Left colon (tissue), 2 donors: Measurements from ENCODE around the gene HS1BP3. TPM values are rescaled to one million over a fixed set of nuclear protein-coding genes. Genes with fewer than 3 reads are reported as not detected.

Experiments used
- ATAC-seq: fragments of 200-7000 bp; cut with Tn5 transposase; one replicate; pipeline ENCODE4 v1.9.1; 2020; ENCODE audit warnings: mild to moderate bottlenecking, moderate library complexity
- DNase-seq, 2 donors: peaks; one replicate each; pipeline ENCODE4 v3.0.0-alpha.2; 2020
- intact Hi-C, 2 donors: fragments of 100-400 bp; cut with DNase I in 1 of 2; cut with micrococcal nuclease in 1 of 2; formaldehyde crosslinking; loops; one replicate each; pipeline versions ENCODE4 v1.11.2 to v1.14.0; 2022; cut with DNase I, micrococcal nuclease
- total RNA-seq, 2 donors: library from RNA; stranded (reverse); fragmentation: NEBNext Ultra II Directional; extraction: Animal tissue kit (Norgen Biotek cat#: 25700); gene quantifications; one replicate each; pipeline ENCODE4 v1.2.1, GENCODE V29; 2021
- donor health status: DM: no; HTN: no; CAD: no.
- donor health status: DM: yes; HTN: yes; CAD: no.

The HS1BP3 gene
- total RNA-seq, 2 donors from 2014 or later, result 26.9 to 33.5 TPM

DNA sequence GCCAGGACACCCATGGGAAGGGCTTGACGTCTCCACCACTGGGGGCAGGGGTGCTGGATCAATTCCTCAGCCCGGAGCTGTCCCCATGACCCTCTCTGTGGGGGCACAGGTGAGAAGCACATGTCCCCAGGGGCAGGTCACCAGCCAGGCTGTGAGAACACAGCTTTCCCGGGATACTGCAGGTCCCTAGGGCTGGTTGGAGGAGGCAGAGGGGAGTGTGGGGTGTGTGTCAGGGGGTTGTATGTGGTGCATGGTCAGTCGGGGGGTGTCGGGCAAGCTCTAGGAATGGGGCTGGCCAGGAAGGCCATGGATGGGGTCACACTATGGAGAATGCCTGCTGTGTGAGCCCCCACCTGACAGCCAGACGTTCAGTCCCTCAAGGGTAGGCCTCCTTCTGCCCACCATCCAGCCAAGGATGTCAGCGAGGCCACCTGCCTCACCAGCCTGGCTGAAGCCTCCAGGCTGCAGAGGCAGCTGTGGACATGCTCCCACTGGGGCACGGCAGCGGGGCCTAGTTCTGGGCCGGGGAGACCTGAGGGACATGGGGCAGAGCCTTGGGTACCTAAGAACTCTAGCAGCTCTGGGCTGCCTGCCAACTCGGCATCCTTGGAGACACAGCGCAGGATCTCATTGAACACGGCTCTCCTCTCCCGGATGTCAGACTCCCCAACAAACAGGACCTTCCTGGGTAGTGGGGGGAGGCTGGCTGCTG lies 10.3 kb downstream of the HS1BP3 start:
- intact Hi-C loops, result loop anchor here in 1 of 2 donors (10.0 kb wide), 1 partner anchor 196 kb away; the partner anchor contains the start of gene RHOB
- ATAC-seq (no peak), DNase-seq (peak; percentile 42 to 62)

DNA sequence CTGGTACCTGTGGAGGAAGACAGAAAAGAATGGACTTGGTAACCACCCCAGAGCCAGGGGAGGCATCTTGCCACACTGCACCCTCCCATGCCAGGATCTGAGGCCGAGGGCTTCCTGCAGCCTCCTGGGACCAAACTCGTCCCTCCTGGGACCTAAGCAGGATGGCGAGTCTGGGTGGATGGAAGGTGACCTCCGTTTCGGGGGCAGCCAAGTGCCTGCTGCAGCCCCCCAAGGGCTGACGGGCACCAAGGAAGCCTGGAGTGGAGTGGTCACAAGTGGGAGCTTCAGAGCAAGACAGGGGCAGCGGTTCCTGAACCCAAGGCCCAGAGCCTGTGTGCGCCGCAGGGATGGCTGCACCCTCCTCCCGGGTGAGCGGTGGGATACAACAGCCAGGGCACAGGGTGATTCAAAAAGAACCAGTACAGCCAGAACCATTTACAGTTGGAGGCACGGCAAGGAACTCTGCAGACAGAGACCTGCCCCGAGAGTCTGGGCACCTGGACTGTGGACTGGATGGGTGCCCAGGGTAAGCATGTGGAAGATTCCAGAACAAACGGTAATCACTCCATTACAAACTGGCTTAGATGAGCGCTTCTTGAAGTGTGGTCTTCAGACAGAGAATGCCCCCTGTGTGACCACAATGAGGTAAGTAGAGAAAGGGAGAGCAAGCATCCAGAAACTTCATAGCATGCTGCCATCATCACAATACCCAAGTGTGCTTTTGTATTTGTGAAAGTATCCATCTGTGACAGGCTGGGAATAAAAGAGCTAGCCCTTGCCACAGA lies 12.1 kb downstream of the HS1BP3 start:
- no peak for ATAC-seq
- intact Hi-C loops, result loop anchor here in 1 of 2 donors (5.0 kb wide), 2 partner anchors 197 to 242 kb away; no protein-coding TSS in a partner anchor
- DNase-seq, result no peak

DNA sequence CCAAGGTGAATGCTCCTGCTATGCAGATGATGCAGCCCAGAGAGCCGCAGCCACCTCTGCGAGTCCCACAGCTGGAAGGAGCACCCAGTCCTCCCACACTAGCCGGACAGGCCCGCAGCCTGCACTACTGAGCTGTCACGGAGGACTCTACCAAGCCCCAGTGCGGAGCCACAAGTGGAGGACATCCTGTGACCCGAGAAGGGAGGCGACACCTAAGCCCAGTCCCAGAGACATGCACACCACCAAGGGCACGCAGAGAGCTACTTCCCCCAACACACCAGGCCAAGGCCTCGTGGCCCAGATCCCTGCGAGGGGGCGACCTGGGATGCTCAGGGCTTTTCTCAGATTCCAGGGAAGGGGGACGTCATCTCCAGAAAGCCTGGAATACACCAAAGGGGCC lies 12.9 kb downstream of the HS1BP3 start:
- DNase-seq (no peak), ATAC-seq (no peak)
- intact Hi-C loops, result loop anchor here in 1 of 2 donors (5.0 kb wide), 2 partner anchors 196 to 241 kb away; no protein-coding TSS in a partner anchor

DNA sequence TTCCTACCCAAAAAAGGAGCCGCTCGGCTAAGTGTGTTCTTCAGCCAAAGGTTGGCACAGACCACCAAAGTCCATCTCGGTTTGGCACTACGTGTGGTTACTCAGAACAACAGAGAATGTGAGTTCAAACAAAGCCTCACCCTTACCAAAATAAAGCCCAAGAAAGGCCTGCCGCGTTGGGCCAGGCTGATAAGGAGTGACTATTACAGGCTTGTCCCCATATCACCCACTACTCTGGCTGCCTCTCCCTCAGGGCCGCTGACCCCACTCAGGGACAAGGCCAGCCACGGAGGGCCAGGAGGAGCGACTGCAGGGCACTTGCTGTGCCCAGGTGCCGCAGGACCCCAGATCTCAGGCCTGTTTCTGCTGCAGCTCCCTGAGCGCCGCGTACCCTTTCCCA lies 13.8 kb downstream of the HS1BP3 start:
- no peak for DNase-seq
- ATAC-seq, result no peak
- intact Hi-C loops, result loop anchor here in 1 of 2 donors (5.0 kb wide), 2 partner anchors 195 to 240 kb away; no protein-coding TSS in a partner anchor

DNA sequence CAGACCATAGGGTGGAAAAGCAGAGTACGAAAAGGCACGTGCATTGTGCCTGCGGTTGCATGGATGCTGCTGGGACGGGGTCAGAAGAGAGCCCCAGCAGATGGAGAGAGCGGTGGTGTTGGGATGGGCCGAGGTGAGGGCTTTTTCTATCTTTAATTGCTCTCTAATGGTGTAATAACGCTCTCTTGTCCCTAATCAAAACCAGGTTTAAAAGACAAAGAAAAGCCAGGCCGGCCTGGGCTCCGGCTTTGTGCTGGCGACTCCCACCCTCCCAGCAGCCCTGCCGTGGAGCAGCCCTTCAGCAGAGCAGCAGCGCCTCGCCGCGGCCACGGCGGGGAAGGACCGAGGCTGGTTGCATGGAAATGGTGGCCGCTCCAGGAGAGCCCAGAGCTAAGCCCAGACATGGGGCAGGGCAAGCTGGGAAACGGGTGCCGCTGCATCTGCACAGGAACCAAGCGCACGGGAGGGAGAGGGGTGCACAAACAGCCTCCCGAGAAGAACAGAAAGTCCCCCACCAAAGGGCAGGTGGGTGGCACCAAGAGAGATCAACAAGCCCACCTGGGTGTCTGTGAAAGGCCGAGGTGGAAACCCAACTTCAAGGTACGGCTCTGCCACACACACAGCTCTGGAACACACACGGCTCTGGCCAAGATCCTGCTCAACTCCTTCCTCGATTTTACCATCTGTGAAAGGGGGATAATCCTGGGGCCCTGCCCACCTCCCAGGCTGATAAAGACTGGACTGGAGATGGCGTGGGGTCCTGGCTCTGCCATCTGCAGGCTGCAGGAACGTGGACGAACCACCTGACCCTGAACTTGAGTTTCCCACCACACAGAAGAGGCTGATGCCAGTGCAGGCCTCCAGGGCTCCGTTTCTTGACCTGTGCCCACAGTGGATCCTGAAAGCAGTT lies 15.0 kb downstream of the HS1BP3 start:
- ATAC-seq (peak; percentile 62), DNase-seq (peak; percentile 76 to 87)
- intact Hi-C loops, result loop anchor here in 1 of 2 donors (5.0 kb wide), 2 partner anchors 194 to 239 kb away; no protein-coding TSS in a partner anchor

DNA sequence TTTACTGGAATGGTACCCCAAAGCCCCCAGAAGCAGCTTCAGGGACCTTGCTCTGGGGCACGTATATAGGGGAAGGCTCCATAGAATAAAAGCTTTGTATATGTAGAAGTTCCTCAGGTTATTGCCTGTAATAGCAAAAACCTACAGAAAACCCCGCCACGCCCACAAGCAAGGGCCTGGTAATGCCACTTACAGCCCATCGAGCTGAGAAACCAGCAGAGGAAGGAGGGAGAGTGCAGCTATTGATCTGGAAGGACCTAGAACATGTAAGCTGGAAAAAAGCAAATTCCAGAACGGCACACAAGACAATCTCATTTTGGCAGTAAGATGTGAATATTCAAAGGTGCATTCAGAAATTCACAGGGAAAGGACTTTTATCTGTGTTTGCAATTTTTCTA lies 15.8 kb downstream of the HS1BP3 start:
- peak; percentile 5 for ATAC-seq
- intact Hi-C loops, result loop anchor here in 1 of 2 donors (5.0 kb wide), 2 partner anchors 193 to 238 kb away; no protein-coding TSS in a partner anchor
- peak in 1 of 2 donors; percentile 58 for DNase-seq

DNA sequence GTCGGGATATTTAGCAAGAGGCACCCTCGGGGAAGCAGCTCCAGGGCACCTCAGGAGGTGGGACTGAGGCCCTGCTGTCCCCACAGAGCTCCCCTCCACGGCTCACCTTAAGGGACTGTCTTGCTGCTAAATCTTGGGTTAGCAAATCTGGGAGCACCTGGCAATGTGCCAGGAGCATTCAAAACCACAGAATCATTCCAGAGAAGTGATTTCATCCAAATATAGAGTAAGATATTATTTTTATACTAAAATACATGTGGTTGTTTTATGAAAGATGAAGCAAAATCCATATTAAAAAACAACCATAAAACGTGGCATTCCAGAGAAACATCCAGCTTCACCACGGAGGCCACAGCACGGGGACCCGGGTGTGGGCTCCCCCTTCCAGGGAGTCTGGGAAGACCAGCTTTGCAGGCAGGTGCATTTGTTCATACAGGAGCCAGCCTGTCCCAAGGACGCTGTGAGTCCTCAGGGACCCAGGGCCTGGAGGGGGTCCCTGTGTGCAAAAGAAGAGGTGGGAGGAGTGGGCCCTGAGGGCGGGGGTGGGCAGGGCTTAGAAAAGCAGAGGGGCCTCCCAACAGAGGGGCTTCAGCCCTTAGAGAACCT lies 16.3 kb downstream of the HS1BP3 start:
- DNase-seq (peak in 1 of 2 donors; percentile 35), ATAC-seq (peak; percentile 11)
- intact Hi-C loops, result loop anchor here in 1 of 2 donors (5.0 kb wide), 2 partner anchors 192 to 237 kb away; no protein-coding TSS in a partner anchor

DNA sequence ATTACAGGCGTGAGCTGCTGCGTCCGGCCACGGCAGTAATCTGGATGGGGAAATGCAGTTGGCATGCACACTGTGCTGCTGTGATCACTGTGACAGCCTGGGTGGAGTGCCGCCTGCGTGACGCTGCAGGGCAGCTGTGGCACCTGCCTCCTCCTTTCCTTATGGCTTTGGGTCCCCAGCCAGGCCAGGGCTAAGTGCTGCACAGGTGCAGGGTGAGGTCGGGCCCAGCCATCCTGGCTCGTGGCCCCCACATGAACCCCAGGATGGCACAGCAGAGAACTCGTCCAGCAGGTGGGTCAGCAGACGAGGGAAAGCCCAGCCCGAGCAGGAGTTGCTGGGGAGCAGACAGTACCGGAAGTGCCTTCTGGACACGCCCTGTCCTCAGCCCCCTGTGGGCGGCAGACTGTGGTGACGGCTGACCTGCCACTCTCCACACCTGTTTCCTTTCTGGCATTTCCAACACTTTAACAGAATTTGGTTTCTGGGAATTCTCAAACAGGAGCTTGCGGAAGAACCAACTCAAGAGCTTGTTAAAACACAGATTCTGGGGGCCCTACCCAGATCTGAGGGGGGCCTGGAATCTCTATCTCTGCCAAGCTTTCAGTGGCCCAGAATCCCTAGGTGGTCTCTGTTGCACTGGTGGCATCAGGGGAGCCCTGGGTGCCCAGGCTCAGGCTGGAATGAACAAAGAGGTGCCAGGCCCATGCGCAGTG lies 16.9 kb downstream of the HS1BP3 start:
- ATAC-seq (peak; percentile 93), DNase-seq (peak; percentile 80 to 89)
- intact Hi-C loops, result no loop called here

DNA sequence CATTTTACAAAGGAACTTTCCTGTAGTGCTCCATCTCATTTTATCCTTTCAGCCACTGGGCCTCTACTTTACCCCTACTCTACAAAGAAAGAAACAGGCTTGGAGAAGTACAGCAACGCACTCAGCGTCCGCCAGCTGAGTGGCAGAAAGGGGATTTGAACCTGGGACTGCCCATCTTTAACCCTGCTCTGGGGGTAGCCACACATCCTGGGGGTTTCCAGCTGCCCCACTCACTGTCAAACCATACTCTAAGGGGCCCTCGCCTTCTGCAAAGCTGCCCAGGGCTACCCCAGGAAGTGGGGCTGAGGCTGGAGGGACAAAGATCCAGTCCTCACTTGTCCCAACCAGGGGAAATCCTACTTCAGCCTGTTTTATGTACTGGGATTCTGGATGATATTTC lies 17.9 kb downstream of the HS1BP3 start:
- intact Hi-C loops, result no loop called here
- ATAC-seq (no peak), DNase-seq (no peak)

DNA sequence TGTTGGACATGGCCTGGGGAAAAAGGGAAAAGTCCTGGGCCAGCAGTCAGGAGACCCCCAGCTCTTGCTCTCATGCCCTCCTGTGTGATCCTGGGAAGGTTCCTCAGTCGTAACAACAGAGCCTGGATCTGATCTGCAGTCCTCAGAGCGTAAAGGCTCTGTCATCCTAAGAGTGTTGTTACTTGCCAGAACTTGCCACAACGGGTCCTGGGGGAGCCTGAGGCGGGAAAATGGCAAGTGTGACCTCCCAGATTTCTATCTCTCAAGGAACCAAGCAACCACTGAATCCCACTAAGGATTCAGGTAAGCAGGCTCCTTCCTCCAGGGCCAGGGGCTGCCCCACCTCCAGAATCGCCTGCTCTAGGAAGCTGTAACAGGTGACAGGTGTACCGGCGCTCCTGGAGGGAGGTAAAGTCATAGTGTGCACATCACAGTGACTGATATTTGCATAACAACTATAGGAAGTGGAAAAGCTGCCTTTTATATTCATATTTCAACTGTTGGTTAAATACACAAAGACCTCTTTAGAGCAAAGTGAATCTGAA lies 18.4 kb downstream of the HS1BP3 start:
- DNase-seq (no peak), ATAC-seq (no peak)
- intact Hi-C loops, result no loop called here

DNA sequence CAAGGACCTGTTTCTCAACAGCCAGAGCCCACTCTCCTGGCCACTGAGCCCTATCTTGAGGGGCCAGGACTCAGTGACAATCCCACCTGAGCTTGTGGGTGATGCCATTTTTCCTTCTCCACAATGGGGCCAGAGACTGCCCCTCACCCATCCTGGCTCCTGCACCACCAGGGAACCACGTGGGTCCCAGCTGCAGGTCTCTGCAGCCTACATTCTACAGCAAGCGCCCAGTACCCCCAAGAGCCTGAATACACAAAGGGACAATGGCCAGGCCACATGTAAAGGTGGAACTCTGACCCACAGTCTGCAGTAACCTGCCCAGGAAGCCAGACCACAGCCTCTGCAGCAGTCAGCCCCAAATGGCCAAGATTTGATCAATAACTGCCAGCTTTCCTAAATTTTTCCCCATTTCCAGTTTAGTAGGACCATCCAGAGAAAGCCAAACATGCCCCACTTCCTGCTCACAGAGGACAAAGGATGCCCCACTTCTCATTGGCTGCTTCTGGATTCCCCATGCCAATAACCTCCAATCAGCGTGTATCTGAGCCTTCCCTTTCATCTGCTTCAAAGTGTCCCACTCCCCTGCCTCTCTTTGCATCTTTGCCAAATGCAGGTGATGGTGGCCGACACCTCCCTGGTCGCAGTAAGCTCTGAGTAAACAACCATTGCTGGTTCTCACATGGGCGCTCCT lies 19.1 kb downstream of the HS1BP3 start:
- no peak for DNase-seq
- intact Hi-C loops, result no loop called here
- ATAC-seq, result no peak

DNA sequence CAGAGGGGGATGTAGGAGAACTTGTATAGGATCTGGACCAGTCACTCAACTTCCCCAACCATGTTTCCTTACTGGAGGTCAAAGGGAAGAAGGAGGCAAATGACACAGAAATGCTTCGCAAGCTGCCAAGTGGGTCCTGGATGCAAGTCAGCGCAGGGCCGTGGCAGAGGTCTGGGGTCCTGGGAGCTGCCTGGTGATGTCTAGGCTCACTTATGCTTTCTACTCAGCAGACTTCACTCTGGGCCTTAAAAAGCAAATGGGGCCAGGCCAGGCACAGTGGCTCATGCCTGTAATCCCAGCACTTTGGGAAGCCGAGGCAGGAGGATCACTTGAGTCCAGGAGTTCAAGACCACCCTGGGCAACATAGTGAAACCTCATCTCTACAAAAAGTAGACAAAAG lies 19.9 kb downstream of the HS1BP3 start:
- intact Hi-C loops, result no loop called here
- no peak for ATAC-seq
- DNase-seq, result no peak

DNA sequence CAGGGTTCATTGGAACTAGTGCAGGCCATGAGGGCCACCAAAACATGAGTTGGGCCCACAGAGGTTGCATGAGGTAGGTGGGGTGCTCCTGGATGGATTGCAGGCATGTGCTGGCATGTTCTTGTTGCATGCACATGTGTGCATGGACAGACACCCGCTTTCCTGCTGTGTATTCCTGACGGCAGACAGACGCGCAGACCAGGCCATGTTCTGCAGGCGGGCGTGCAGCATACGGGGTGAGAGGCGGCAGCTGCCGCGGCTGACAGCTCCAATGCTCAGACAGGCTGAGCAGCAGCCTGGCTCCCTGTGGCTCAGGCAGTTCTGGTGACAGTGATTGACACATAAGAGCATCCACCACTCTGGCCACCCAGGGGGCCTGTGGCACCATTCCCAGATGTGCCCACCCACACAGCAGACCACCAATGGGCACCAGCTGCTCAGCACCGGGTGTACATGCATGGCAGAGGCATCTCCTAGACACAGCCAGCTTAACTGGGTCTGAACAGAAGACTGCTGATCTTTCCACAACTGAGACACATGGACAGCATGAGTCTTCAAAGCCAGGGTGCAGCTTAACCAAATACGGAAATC lies 21.2 kb downstream of the HS1BP3 start:
- intact Hi-C loops, result no loop called here

DNA sequence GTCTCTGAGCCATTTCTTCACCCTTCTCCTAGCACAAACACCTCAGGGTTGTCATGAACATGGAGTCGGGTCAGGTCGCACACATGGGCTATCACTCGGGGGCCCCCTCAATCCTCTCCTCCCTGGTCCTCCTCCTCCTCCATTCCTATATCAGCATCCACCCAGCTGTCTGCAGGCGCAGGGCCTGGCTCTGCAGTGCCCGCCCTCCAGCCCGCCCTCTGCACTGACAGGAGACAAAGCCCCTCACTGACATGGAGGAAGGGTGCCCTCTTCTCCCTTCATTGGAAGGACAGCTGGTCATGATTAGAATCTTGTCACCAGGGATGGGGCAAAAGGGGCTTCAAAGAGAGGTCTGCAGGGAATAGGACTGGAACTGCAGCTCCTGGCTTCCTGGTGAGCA lies 21.7 kb downstream of the HS1BP3 start:
- ATAC-seq, result no peak
- intact Hi-C loops, result no loop called here
- DNase-seq, result no peak

More for the DNA sequence above, 21.2 kb downstream of the HS1BP3 start:
- ATAC-seq (no peak), DNase-seq (no peak)

DNA sequence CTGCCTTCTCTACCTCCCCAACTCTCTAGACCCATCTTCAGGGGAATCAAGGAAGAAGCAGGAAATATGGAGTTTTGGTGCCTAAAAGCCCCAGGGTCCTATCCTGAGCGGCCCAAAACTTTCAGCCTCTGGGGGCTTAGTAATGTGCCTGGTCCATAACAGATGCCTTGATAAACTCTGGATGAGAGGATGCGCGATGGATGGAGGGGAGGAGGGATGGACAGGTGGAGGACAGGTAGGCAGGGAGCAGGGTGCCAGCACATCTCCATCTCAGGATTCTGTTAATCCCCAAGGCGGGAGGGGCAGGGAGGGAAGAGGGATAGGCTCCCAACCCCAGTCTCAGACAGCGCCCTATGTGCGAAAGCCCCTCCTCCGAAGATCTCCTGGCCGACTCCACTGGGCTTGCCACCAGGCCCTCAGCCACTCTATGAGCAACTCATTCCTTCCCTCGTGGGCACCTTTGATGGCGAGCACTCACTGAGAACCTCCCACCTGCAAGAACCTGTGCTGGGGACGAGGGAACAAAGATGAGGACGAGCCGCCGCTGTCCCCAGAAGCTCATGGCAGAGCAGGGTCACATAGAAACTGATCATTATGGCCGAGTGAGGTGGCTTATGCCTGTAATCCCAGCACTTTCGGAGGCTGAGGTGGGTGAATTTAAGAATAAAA lies 23.1 kb downstream of the HS1BP3 start:
- DNase-seq (no peak), ATAC-seq (no peak)
- intact Hi-C loops, result no loop called here
